Measurements from ENCODE around the gene ACBD6.

GRCh38 chr1:180353945-180354344 is 148.4 kb downstream of the ACBD6 start:
- no peak for TF ChIP-seq EZH2 (IDR thresholded peaks at IDR 0.05)
- no peak for TF ChIP-seq POLR2AphosphoS5 (IDR thresholded peaks at IDR 0.05; ENCODE audit: borderline replicate concordance, low read depth, low read length)
- no peak for TF ChIP-seq FOXP2 (optimal IDR thresholded peaks at IDR 0.05; ENCODE audit: control extremely low read depth, extremely low read length, insufficient read depth)
